ENCODE measurements around the gene HCN2. TPM values are rescaled to one million over a fixed set of nuclear protein-coding genes. Genes with fewer than 3 reads are reported as not detected.
A peak's percentile ranks its signal among the peaks of the same experiment; 100 is the strongest.

Gene HCN2
- total RNA-seq, 2 experiments from 2014 or later = 2.1 TPM

GRCh38 chr19:647566-648284, 58.0 kb downstream of the HCN2 start:
- no peak for TF ChIP-seq CTCF (IDR thresholded peaks at IDR 0.05)
- ChIA-PET CTCF (interaction anchor here (0.9 kb wide), 1 partner anchor 21 kb away, joined by 3 read pairs; no protein-coding TSS in a partner anchor), POLR2A (interaction anchor here (1.2 to 1.3 kb wide), 2 partner anchors 9 to 13 kb away, joined by 3 to 5 read pairs; no protein-coding TSS in a partner anchor)
- Histone ChIP-seq H3K9me3 (ENCODE audit: control insufficient read depth in 1 of 2, insufficient read depth in 1 of 2, low read length in 2 of 2) (no peaks in the 10 kb centered on the region), H3K27me3 (ENCODE audit: control insufficient read depth in 1 of 2, insufficient read depth in 2 of 2, low read length in 2 of 2) (no peaks in the 10 kb centered on the region), H3K4me1 (ENCODE audit: insufficient read depth, low read length) (peaks cover 7% of the 10 kb centered on the region), H3K27ac (ENCODE audit: low read depth in 1 of 2, low read length in 2 of 2) (no peak overlapping the region), H3K4me3 (ENCODE audit: low read length) (no peak overlapping the region), H3K36me3 (ENCODE audit: insufficient read depth, low read length) (peaks cover 58% of the 10 kb centered on the region)
- peaks cover 29% of the 10 kb centered on the region for H3K36me3 Mint-ChIP-seq (ENCODE audit: low read depth)
- DNase-seq = peak in 1 of 14 experiments; percentile 30
- no peak overlapping the region for H3K4me3 Mint-ChIP-seq
- no peak overlapping the region for H3K27ac Mint-ChIP-seq
- no peak for ATAC-seq (ENCODE audit: poor library complexity)
- H3K4me1 Mint-ChIP-seq (ENCODE audit: low read depth) = no peaks in the 10 kb centered on the region
- H3K9me3 Mint-ChIP-seq = no peaks in the 10 kb centered on the region
- no peaks in the 10 kb centered on the region for H3K27me3 Mint-ChIP-seq
- intact Hi-C loops (cut with DNase I, micrococcal nuclease) = no loop called here

- CTCF ChIA-PET = no interaction called here
- no peak for ATAC-seq (ENCODE audit: poor library complexity)
- no peak for TF ChIP-seq CTCF (IDR thresholded peaks at IDR 0.05)
- H3K27ac ChIP-seq (ENCODE audit: low read depth in 1 of 2, low read length in 2 of 2) = no peak overlapping the region
- Mint-ChIP-seq H3K36me3 (ENCODE audit: low read depth) (peaks cover 33% of the 10 kb centered on the region), H3K9me3 (no peaks in the 10 kb centered on the region), H3K4me1 (ENCODE audit: low read depth) (no peaks in the 10 kb centered on the region), H3K27me3 (no peaks in the 10 kb centered on the region), H3K4me3 (no peak overlapping the region), H3K27ac (no peak overlapping the region)
- H3K9me3 ChIP-seq (ENCODE audit: control insufficient read depth in 1 of 2, insufficient read depth in 1 of 2, low read length in 2 of 2) = no peaks in the 10 kb centered on the region
- DNase-seq = peak in 1 of 14 experiments; percentile 33
- no peak overlapping the region for H3K4me3 ChIP-seq (ENCODE audit: low read length)
- H3K4me1 ChIP-seq (ENCODE audit: insufficient read depth, low read length) = peaks cover 12% of the 10 kb centered on the region
- H3K36me3 ChIP-seq (ENCODE audit: insufficient read depth, low read length) = peaks cover 64% of the 10 kb centered on the region
- no peaks in the 10 kb centered on the region for H3K27me3 ChIP-seq (ENCODE audit: control insufficient read depth in 1 of 2, insufficient read depth in 2 of 2, low read length in 2 of 2)
- intact Hi-C loops (cut with DNase I, micrococcal nuclease) = no loop called here
- POLR2A ChIA-PET = interaction anchor here (1.2 to 1.3 kb wide), 2 partner anchors 8 to 12 kb away, joined by 3 to 5 read pairs; no protein-coding TSS in a partner anchor
Measured at GRCh38 chr19:648305-648704, 58.6 kb downstream of the HCN2 start.

GRCh38 chr19:648904-649801, 59.5 kb downstream of the HCN2 start:
- no peak overlapping the region for H3K27ac Mint-ChIP-seq
- CTCF ChIA-PET = no interaction called here
- Histone ChIP-seq H3K4me3 (ENCODE audit: low read length) (no peak overlapping the region), H3K9me3 (ENCODE audit: control insufficient read depth in 1 of 2, insufficient read depth in 1 of 2, low read length in 2 of 2) (no peaks in the 10 kb centered on the region), H3K27me3 (ENCODE audit: control insufficient read depth in 1 of 2, insufficient read depth in 2 of 2, low read length in 2 of 2) (no peaks in the 10 kb centered on the region), H3K27ac (ENCODE audit: low read depth in 1 of 2, low read length in 2 of 2) (no peak overlapping the region), H3K4me1 (ENCODE audit: insufficient read depth, low read length) (peaks cover 21% of the 10 kb centered on the region), H3K36me3 (ENCODE audit: insufficient read depth, low read length) (peaks cover 72% of the 10 kb centered on the region)
- H3K36me3 Mint-ChIP-seq (ENCODE audit: low read depth) = peaks cover 34% of the 10 kb centered on the region
- H3K9me3 Mint-ChIP-seq = no peaks in the 10 kb centered on the region
- no peak for ATAC-seq (ENCODE audit: poor library complexity)
- intact Hi-C loops (cut with DNase I, micrococcal nuclease) = no loop called here
- POLR2A ChIA-PET = interaction anchor here (1.3 kb wide), 1 partner anchor 11 kb away, joined by 3 read pairs; no protein-coding TSS in a partner anchor
- TF ChIP-seq CTCF (IDR thresholded peaks at IDR 0.05) = no peak
- no peak for DNase-seq
- H3K4me3 Mint-ChIP-seq = no peak overlapping the region
- no peaks in the 10 kb centered on the region for H3K4me1 Mint-ChIP-seq (ENCODE audit: low read depth)
- no peaks in the 10 kb centered on the region for H3K27me3 Mint-ChIP-seq

Data from CD4-positive, alpha-beta T cell (primary cell).